ENCODE data around the gene CHD5.
A peak's percentile ranks its signal among the peaks of the same experiment; 100 is the strongest.

Gene CHD5

GRCh38 chr1:6130036-6130435 is 50.1 kb downstream of the CHD5 start:
- DNase-seq, result no peak

GRCh38 chr1:6129313-6129712 is 50.8 kb downstream of the CHD5 start:
- no peak for DNase-seq

DNA sequence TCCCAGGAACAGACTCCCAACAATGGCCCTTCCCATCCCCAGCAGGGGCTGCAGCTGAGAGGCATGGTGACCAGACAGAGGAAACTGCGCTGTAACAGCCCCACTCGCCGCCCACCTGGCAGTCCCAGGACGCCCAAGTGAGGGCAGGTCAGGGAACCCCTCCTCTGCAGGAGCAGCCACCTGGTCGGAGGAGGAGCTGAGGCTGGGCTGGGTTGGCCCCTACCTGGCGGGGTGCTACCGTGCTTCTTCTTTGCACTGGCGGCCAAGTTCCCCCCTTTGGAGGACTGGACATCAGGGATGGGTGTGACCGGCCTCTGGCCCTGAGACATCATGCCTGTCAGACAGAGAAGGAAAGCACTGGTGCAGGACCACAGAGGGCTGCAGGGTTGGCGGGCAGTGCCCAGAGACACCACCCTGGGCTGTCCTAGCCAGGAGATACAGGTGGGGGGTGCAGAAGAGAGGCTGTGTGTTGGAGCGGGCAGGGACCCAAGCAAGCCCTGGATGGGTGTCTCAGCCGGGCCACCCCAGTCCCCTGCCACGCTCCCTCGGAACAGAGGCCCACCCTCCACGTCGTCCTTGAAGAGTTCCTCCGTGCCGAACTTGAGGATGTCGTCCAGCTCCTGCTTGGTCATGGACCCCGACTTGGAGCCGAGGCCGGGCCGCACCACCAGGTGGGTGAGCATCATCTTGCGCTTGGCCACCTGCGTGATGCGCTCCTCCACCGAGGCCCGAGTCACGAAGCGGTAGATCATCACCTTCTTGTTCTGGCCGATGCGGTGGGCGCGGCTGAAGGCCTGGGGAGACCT is 51.6 kb downstream of the CHD5 start:
- no peak for DNase-seq

DNA sequence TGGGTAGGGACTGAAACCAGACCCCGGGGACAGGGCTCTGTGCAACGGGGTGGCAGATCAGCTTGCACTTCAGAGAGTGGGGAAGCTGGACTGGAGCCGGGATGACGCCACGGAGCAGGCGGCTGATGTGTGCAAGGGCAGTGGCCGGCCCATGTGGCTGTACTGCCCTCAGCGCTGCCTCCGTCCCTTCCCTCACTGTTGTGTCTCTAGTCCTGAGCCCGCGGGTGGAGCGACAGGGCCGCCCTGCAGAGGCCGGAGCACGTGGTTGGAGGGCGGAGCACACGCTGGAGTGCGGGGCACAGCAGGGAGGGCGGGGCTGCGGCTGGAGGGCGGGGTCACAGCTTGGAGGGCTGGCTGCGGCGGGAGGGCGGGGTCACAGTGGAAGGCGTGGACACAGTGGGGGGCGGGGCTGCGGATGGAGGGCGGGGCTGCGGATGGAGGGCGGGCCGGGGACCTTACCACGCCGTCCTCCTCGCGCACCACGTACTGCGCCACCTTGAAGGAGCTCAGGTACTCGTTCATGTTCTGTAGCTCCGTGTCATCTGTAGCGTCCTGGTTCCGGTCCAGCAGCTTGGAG is 52.4 kb downstream of the CHD5 start:
- DNase-seq, result peak; percentile 92

DNA sequence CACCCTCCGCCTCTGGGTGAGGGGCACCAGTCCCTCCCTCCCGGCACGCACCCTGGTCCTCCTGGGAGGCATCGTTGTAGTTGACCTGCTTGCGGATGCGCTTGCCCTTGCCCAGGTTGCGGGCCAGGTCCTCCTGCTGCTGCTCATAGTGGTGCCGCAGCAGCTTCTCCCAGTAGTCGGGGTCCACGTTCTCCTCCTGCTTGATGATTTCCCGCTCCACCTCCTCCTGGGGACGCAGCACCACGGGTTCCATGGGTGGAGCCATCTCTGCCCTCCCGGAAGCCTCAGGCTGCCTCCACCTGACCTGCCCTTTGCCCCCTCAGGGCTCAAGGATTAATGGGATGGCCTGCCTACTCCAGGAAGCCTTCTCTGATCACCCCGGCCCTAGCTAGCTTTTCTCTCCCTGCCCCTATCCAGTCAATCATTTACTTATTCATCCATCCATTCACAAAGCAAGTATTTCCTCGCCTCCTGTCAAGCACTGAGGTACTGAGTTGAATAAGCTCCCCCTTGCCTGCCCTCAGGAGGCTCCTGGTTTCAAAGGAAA is 53.5 kb downstream of the CHD5 start:
- no peak for DNase-seq

GRCh38 chr1:6126028-6126427 is 54.1 kb downstream of the CHD5 start:
- no peak for DNase-seq

DNA sequence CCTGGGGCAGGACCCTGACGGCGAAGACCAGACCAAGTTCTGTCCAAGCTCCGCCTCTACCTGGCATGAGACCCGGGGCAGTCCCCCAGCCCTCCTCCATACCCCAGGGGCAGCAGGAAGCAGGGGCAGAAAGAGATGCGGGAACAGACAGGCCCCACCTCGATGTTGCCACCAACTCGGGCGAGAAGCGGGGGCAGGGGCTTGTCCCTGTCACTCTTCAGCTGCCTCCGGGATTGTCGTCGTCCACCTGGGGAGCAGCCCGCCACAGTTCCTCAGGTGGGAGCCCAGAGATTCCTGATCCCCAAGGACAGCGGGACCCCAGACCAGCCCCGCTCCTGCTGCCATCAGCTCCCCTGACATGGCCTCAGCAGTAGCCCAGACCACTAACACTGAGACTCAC is 54.8 kb downstream of the CHD5 start:
- no peak for DNase-seq

DNA sequence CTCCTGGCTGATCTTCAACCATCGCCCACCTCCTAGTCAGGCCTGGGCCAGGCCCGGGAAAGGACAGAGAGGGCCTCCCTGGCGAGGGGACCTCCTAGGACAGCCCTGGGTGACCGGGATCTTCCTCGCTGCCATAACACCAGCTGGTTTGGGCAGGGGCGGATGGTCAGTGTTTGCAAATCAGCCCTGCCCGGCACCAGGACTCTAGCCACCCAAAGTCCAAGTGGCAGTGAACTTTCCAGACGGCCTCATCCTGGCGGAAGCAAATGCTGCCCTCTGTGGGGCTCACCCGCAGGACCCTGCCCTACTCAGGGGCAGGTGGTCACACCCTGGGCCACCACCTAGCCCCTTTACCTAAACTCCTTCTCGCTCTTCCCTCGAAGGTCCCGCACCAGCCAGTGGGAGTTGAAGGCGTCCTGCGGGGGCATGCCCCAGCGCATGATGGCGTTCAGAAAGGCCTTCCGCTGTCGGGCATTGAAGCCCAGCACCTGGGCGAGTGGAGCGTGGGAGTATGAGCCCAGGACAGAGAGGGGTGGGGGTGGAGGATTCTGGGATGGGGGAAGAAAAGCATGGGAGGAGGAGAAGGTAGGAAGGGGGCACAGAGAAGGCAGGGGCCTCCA is 55.3 kb downstream of the CHD5 start:
- DNase-seq, result no peak

- no peak for DNase-seq
Measured at GRCh38 chr1:6124341-6124740, 55.8 kb downstream of the CHD5 start.

DNA sequence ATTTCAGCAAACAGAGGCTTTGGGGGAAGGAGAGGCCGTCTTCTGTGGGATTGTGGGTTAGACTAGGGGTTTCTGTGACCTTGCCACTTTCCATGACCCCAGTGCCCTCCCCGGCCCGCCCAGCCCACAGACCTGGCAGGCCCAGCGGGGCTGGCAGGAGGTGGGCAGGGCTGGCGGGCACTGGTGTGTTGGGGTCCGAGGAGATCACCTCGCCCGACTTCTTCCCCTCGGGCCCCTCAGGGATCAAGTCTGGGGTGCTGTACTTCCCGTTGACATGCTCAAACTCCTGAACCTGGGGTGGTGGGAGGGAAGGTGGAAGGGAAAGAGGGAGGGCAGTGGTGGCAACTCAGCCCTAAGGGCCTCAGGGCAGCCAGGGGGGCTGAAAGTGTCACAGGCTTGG is 56.3 kb downstream of the CHD5 start:
- DNase-seq, result no peak

- DNase-seq, result no peak
Measured at GRCh38 chr1:6123083-6123482, 57.0 kb downstream of the CHD5 start.

- no peak for DNase-seq
Measured at GRCh38 chr1:6121651-6122370, 58.3 kb downstream of the CHD5 start.

- no peak for DNase-seq
Measured at GRCh38 chr1:6121021-6121421, 59.1 kb downstream of the CHD5 start.

DNA sequence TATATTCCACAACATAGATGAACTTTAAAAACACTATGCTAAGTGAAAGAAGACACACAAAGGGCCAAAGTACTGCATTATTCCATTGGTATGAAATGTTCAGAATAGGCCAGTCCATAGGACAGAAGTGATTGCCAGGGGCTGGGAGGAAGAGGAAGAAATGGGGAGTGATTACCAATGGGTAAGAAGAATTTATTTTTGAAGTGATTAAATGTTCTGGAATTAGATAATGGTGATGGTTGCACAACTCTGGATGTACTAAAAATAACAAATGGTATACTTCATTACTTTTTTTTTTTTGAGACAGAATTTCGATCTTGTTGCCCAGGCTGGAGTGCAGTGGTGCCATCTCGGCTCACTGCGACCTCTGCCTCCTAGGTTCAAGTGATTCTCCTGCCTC is 61.7 kb downstream of the CHD5 start:
- DNase-seq, result no peak

- no peak for DNase-seq
Measured at GRCh38 chr1:6117624-6118023, 62.5 kb downstream of the CHD5 start.

- DNase-seq, result no peak
Measured at GRCh38 chr1:6117064-6117463, 63.1 kb downstream of the CHD5 start.

GRCh38 chr1:6116137-6116536 is 64.0 kb downstream of the CHD5 start:
- DNase-seq, result no peak

GRCh38 chr1:6113745-6114144 is 66.4 kb downstream of the CHD5 start:
- DNase-seq, result no peak

GRCh38 chr1:6113116-6113515 is 67.0 kb downstream of the CHD5 start:
- DNase-seq, result no peak

DNA sequence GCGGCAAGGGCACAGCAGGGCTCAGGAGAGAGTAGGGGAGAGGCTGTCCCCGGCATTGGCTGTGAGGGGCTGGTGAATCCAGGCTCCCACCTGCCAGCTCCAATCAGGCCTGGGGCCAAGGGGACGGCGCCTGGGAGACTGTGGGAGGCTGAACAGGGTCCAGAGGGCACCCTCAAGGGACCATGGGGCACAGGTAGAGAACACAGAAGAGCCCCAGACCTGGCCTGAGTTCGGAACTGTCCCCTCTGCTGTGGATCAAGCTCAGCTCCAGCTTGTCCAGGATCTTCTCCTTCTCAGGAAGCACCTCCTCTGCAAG is 67.5 kb downstream of the CHD5 start:
- DNase-seq, result no peak

GRCh38 chr1:6111991-6112689 is 68.0 kb downstream of the CHD5 start:
- no peak for DNase-seq

DNA sequence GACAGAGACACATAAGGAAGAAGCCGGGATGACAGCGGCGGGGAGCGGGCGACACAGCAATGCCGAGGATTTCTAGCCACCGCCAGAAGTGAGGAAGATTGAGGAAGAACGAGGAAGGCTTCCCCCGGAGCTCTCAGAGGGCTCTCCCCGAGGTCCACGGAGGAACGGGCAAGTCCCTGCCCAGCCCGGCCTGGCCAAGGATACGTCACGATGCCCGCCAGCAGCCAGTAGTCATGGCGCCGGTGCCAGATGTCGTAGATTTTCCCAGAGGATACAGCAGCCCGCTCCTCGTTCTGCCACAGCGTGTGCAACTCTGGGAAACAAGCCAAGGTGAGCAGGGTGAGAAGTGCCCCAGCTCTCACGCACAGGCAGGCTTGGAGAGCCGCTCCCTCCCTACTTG is 68.5 kb downstream of the CHD5 start:
- peak; percentile 99 for DNase-seq

- DNase-seq, result no peak
Measured at GRCh38 chr1:6110326-6110725, 69.8 kb downstream of the CHD5 start.

All from NCI-H1092 treated with DMSO at 0.1 percent for 48 hours (cell line).